GM23338 (cell line): ENCODE measurements around the gene MUS81.

Source experiments
- CREB1 ChIP-seq: fragments of 250-450 bp; sonication (Bioruptor Pico); IDR thresholded peaks from 2 replicates; pipeline ENCODE4 v1.5.0; 2020; ENCODE audit warnings: low read depth, mild to moderate bottlenecking, moderate library complexity
- EZH2 ChIP-seq: fragments of 200-600 bp; sonication (generic); IDR thresholded peaks from one replicate; pipeline ENCODE4 v1.8.0; 2017; ENCODE audit warnings: antibody characterized with exemption, mild to moderate bottlenecking, low read depth; ENCODE audit not compliant: unreplicated experiment
- EZH2phosphoT487 ChIP-seq: fragments of 200-600 bp; sonication (generic); IDR thresholded peaks from one replicate; pipeline ENCODE4 v1.8.1; 2018; ENCODE audit warnings: antibody characterized with exemption; ENCODE audit not compliant: unreplicated experiment
- JUNB ChIP-seq: IDR thresholded peaks from one replicate; pipeline ENCODE4 v1.6.1; 2016; ENCODE audit warnings: antibody characterized with exemption; ENCODE audit not compliant: unreplicated experiment
- NANOG ChIP-seq: IDR thresholded peaks from 2 replicates; pipeline ENCODE4 v1.6.1; 2016; ENCODE audit warnings: antibody characterized with exemption, borderline replicate concordance
- POLR2AphosphoS5 ChIP-seq: IDR thresholded peaks from 2 replicates; pipeline ENCODE4 v1.6.1; 2016; ENCODE audit warnings: antibody characterized with exemption, low read depth
- ZNF114 ChIP-seq: fragments of 250-450 bp; sonication (Bioruptor Pico); IDR thresholded peaks from 2 replicates; pipeline ENCODE4 v1.5.0; 2020; ENCODE audit warnings: mild to moderate bottlenecking, moderate library complexity
- TF ChIP-seq, protein P1 (sequence below), 2 experiments: fragments of 200-600 bp in 1 of 2; sonication (generic) in 1 of 2; conservative IDR thresholded peaks; 2 replicates each; pipeline versions ENCODE4 v1.5.1 to v1.6.1; 2016 to 2017; ENCODE audit warnings: antibody characterized with exemption in 2 of 2, low read depth in 2 of 2, mild to moderate bottlenecking in 2 of 2, moderate library complexity in 1 of 2
- TF ChIP-seq, protein P2 (sequence below): IDR thresholded peaks from one replicate; pipeline ENCODE4 v1.6.1; 2018; ENCODE audit warnings: antibody characterized with exemption; ENCODE audit not compliant: unreplicated experiment

DNA sequence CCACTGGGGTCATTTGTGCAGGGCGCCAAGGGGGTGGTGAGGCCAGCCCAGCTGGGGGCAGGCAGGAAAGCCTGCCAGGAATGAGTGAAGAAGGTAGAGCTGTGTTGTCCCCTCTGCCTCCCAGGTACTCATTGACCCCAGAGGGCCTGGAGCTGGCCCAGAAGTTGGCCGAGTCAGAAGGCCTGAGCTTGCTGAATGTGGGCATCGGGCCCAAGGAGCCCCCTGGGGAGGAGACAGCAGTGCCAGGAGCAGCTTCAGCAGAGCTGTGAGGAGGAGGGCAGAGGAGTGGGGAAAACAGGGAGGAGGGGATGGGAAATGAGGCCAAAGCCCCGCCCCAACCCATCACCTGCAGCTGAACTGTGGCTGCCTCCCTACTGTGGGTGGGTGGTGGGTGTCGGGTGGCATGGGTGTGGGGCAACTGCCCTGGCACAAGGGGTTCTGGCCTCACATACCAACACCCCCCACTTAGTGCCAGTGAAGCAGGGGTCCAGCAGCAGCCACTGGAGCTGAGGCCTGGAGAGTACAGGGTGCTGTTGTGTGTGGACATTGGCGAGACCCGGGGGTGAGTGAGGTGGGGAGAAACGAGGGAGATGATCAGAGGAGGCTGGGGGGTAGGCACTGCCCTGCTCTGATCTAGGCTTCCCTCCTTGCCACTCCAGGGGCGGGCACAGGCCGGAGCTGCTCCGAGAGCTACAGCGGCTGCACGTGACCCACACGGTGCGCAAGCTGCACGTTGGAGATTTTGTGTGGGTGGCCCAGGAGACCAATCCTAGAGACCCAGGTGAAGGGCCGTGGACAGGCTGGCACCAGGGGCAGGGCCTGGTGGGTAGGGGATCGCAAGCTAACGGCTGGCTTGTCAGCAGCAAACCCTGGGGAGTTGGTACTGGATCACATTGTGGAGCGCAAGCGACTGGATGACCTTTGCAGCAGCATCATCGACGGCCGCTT lies 3.0 kb downstream of the MUS81 start:
- TF ChIP-seq EZH2phosphoT487 (no peak), CREB1 (CRISPR knock-in tag) (no peak), ZNF114 (CRISPR knock-in tag) (no peak), EZH2 (no peak), POLR2AphosphoS5 (no peak), NANOG (no peak), JUNB (no peak)
- TF ChIP-seq, protein P1, sequence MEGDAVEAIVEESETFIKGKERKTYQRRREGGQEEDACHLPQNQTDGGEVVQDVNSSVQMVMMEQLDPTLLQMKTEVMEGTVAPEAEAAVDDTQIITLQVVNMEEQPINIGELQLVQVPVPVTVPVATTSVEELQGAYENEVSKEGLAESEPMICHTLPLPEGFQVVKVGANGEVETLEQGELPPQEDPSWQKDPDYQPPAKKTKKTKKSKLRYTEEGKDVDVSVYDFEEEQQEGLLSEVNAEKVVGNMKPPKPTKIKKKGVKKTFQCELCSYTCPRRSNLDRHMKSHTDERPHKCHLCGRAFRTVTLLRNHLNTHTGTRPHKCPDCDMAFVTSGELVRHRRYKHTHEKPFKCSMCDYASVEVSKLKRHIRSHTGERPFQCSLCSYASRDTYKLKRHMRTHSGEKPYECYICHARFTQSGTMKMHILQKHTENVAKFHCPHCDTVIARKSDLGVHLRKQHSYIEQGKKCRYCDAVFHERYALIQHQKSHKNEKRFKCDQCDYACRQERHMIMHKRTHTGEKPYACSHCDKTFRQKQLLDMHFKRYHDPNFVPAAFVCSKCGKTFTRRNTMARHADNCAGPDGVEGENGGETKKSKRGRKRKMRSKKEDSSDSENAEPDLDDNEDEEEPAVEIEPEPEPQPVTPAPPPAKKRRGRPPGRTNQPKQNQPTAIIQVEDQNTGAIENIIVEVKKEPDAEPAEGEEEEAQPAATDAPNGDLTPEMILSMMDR (conservative IDR thresholded peaks at IDR 0.05; ENCODE audit: low read depth in 2 of 2), result no peak
- TF ChIP-seq, protein P2, sequence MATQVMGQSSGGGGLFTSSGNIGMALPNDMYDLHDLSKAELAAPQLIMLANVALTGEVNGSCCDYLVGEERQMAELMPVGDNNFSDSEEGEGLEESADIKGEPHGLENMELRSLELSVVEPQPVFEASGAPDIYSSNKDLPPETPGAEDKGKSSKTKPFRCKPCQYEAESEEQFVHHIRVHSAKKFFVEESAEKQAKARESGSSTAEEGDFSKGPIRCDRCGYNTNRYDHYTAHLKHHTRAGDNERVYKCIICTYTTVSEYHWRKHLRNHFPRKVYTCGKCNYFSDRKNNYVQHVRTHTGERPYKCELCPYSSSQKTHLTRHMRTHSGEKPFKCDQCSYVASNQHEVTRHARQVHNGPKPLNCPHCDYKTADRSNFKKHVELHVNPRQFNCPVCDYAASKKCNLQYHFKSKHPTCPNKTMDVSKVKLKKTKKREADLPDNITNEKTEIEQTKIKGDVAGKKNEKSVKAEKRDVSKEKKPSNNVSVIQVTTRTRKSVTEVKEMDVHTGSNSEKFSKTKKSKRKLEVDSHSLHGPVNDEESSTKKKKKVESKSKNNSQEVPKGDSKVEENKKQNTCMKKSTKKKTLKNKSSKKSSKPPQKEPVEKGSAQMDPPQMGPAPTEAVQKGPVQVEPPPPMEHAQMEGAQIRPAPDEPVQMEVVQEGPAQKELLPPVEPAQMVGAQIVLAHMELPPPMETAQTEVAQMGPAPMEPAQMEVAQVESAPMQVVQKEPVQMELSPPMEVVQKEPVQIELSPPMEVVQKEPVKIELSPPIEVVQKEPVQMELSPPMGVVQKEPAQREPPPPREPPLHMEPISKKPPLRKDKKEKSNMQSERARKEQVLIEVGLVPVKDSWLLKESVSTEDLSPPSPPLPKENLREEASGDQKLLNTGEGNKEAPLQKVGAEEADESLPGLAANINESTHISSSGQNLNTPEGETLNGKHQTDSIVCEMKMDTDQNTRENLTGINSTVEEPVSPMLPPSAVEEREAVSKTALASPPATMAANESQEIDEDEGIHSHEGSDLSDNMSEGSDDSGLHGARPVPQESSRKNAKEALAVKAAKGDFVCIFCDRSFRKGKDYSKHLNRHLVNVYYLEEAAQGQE, result no peak
